OCI-LY7 (cell line): ENCODE results near the gene NXPH2. TPM values are rescaled to one million over a fixed set of nuclear protein-coding genes. Genes with fewer than 3 reads are reported as not detected.

Source experiments
- BruUV-seq: library from RNA; stranded (reverse); fragments of 400-500 nt; replicated peaks from 2 replicates; lab custom pipeline; 2021; lab: Mats Ljungman, UMichigan
- CTCF ChIA-PET: fragments of 300-600 bp; sonication (Branson Sonifier 250); formaldehyde crosslinking; loops from one replicate; lab custom pipeline; 2022; ENCODE audit warnings: antibody characterized with exemption; ENCODE audit not compliant: unreplicated experiment; lab: Charles Lee
- POLR2A ChIA-PET: fragments of 300-600 bp; sonication (Branson Sonifier 250); formaldehyde crosslinking; loops from one replicate; lab custom pipeline; 2022; ENCODE audit warnings: antibody characterized with exemption; lab: Charles Lee
- DNase-seq: peaks from one replicate; pipeline ENCODE4 v3.0.0-alpha.2; 2015; ENCODE audit warnings: low spot score
- H2AFZ ChIP-seq: fragments of 200-600 bp; sonication (generic), shearing (Covaris generic); 2 replicates; pipeline ENCODE4 v1.6.1; 2014; ENCODE audit warnings: mild to moderate bottlenecking, antibody characterized with exemption, low read length, moderate library complexity
- H3K27ac ChIP-seq: fragments of 200-600 bp; sonication (generic); 2 replicates; pipeline ENCODE4 v1.5.1; 2014; ENCODE audit warnings: mixed run types, low read depth, mild to moderate bottlenecking, moderate library complexity, low read length, inconsistent platforms; ENCODE audit not compliant: poor library complexity, severe bottlenecking
- H3K36me3 ChIP-seq: fragments of 200-600 bp; sonication (generic); 2 replicates; pipeline ENCODE4 v1.6.1; 2014; ENCODE audit warnings: mild to moderate bottlenecking, antibody characterized with exemption, low read length, moderate library complexity, mixed read lengths; ENCODE audit not compliant: insufficient read depth
- H3K4me1 ChIP-seq: fragments of 200-600 bp; sonication (generic); 2 replicates; pipeline ENCODE4 v1.5.1; 2014; ENCODE audit warnings: mild to moderate bottlenecking, low read length; ENCODE audit not compliant: insufficient read depth, poor library complexity, severe bottlenecking
- H3K4me2 ChIP-seq: fragments of 200-600 bp; sonication (generic); 2 replicates; pipeline ENCODE4 v1.6.1; 2014; ENCODE audit warnings: mild to moderate bottlenecking, low read length
- H3K4me3 ChIP-seq: fragments of 200-600 bp; sonication (generic); 2 replicates; pipeline ENCODE4 v1.5.1; 2014; ENCODE audit warnings: mild to moderate bottlenecking, low read depth, low read length; ENCODE audit not compliant: poor library complexity, severe bottlenecking
- H3K79me2 ChIP-seq: fragments of 200-600 bp; sonication (generic); 2 replicates; pipeline ENCODE4 v1.6.1; 2016; ENCODE audit warnings: low read depth, mild to moderate bottlenecking, low read length, moderate library complexity, mixed read lengths; ENCODE audit not compliant: insufficient read depth
- H3K9me2 ChIP-seq: fragments of 200-600 bp; sonication (generic); 2 replicates; pipeline ENCODE4 v1.6.1; 2016; ENCODE audit warnings: mild to moderate bottlenecking, low read length, mixed read lengths; ENCODE audit not compliant: insufficient read depth
- H3K9me3 ChIP-seq: fragments of 200-600 bp; sonication (generic); 2 replicates; pipeline ENCODE4 v1.6.1; 2014; ENCODE audit warnings: mild to moderate bottlenecking, mixed run types, low read length, mixed read lengths
- H4K20me1 ChIP-seq: fragments of 200-600 bp; sonication (generic); 2 replicates; pipeline ENCODE4 v1.6.1; 2014; ENCODE audit warnings: mild to moderate bottlenecking, antibody characterized with exemption, low read length, moderate library complexity, mixed read lengths; ENCODE audit not compliant: insufficient read depth
- CTCF ChIP-seq: fragments of 200-600 bp; sonication (generic); conservative IDR thresholded peaks from 2 replicates; pipeline ENCODE4 v1.5.1; 2014; ENCODE audit warnings: mild to moderate bottlenecking, antibody characterized with exemption, low read length, moderate library complexity, mixed read lengths
- EZH2phosphoT487 ChIP-seq: fragments of 200-600 bp; sonication (generic); IDR thresholded peaks from 2 replicates; pipeline ENCODE4 v1.6.1; 2018; ENCODE audit warnings: low read depth, borderline replicate concordance, mild to moderate bottlenecking, mixed run types, antibody characterized with exemption, low read length, moderate library complexity, mixed read lengths
- intact Hi-C: fragments of 100-400 bp; cut with micrococcal nuclease; formaldehyde crosslinking; loops from one replicate; pipeline ENCODE4 v1.10.0; 2022; ENCODE audit not compliant: unreplicated experiment
- total RNA-seq, 2 experiments: library from RNA; depleted of rRNA in 1 of 2; stranded (reverse); fragments of >200 nt in 1 of 2; shearing (Covaris generic) in 1 of 2; gene quantifications; 2 replicates each; pipeline ENCODE4 v1.2.3, GENCODE V29; 2014 to 2022

Gene NXPH2
- total RNA-seq, 2 experiments from 2014 or later, result not detected

GRCh38 chr2:138637686-138638085 is 142.5 kb downstream of the NXPH2 start:
- BruUV-seq, result no TSS peak
- Histone ChIP-seq H3K9me3 (no peaks in the 10 kb centered on the region), H4K20me1 (no peaks in the 10 kb centered on the region), H3K36me3 (no peaks in the 10 kb centered on the region), H3K4me2 (no peak overlapping the region), H3K4me1 (no peaks in the 10 kb centered on the region), H2AFZ (no peak overlapping the region), H3K4me3 (no peak overlapping the region), H3K27ac (no peak overlapping the region), H3K9me2 (no peaks in the 10 kb centered on the region), H3K79me2 (no peaks in the 10 kb centered on the region)
- no peak for DNase-seq
- ChIA-PET CTCF (no interaction called here), POLR2A (no interaction called here)
- TF ChIP-seq EZH2phosphoT487, result no peak
- TF ChIP-seq CTCF, result no peak
- intact Hi-C loops, result no loop called here

- Histone ChIP-seq H3K4me1 (no peaks in the 10 kb centered on the region), H3K79me2 (no peaks in the 10 kb centered on the region), H2AFZ (no peak overlapping the region), H3K9me3 (no peaks in the 10 kb centered on the region), H3K27ac (no peak overlapping the region), H3K36me3 (no peaks in the 10 kb centered on the region), H3K4me2 (no peak overlapping the region), H3K4me3 (no peak overlapping the region), H3K9me2 (no peaks in the 10 kb centered on the region), H4K20me1 (no peaks in the 10 kb centered on the region)
- ChIA-PET POLR2A (no interaction called here), CTCF (no interaction called here)
- BruUV-seq, result no TSS peak
- intact Hi-C loops, result no loop called here
- DNase-seq, result no peak
- TF ChIP-seq CTCF (no peak), EZH2phosphoT487 (no peak)
Measured at GRCh38 chr2:138637061-138637460, 143.1 kb downstream of the NXPH2 start.

GRCh38 chr2:138633049-138633448 is 147.1 kb downstream of the NXPH2 start:
- intact Hi-C loops, result no loop called here
- H2AFZ ChIP-seq, result no peak overlapping the region
- DNase-seq, result no peak
- H3K4me3 ChIP-seq, result no peak overlapping the region
- no peaks in the 10 kb centered on the region for H3K79me2 ChIP-seq
- ChIA-PET POLR2A (no interaction called here), CTCF (no interaction called here)
- H3K27ac ChIP-seq, result no peak overlapping the region
- H3K9me3 ChIP-seq, result no peaks in the 10 kb centered on the region
- no peaks in the 10 kb centered on the region for H3K36me3 ChIP-seq
- no peak for TF ChIP-seq CTCF
- no peak for TF ChIP-seq EZH2phosphoT487
- no peaks in the 10 kb centered on the region for H3K9me2 ChIP-seq
- no peak overlapping the region for H3K4me2 ChIP-seq
- BruUV-seq, result no TSS peak
- no peaks in the 10 kb centered on the region for H3K4me1 ChIP-seq
- no peaks in the 10 kb centered on the region for H4K20me1 ChIP-seq
